ENCODE measurements around the gene MICAL3.

The MICAL3 gene

GRCh38 chr22:17817511-17818065 is 206.8 kb downstream of the MICAL3 start (continued):
- TF ChIP-seq POU6F1 (CRISPR knock-in tag; IDR thresholded peaks at IDR 0.05; ENCODE audit: borderline replicate concordance, low read depth) (no peak), CREB5 (CRISPR knock-in tag; IDR thresholded peaks at IDR 0.05; ENCODE audit: low read depth) (no peak)

- ATAC-seq: no peak
- TF ChIP-seq POU6F1 (CRISPR knock-in tag; IDR thresholded peaks at IDR 0.05; ENCODE audit: borderline replicate concordance, low read depth): no peak
- TF ChIP-seq CSRNP3 (CRISPR knock-in tag; IDR thresholded peaks at IDR 0.05): no peak
- no peak for TF ChIP-seq ZC3H10 (CRISPR knock-in tag; IDR thresholded peaks at IDR 0.05)
- no peak for TF ChIP-seq SNAI2 (CRISPR knock-in tag; IDR thresholded peaks at IDR 0.05)
- TF ChIP-seq TCF4 (CRISPR knock-in tag; IDR thresholded peaks at IDR 0.05; ENCODE audit: borderline replicate concordance): no peak
These were observed 207.3 kb downstream of the MICAL3 start for GRCh38 chr22:17817079-17817478.

GRCh38 chr22:17816649-17817048 is 207.7 kb downstream of the MICAL3 start:
- TF ChIP-seq ZFP3 (CRISPR knock-in tag; IDR thresholded peaks at IDR 0.05) (no peak), ZC3H10 (CRISPR knock-in tag; IDR thresholded peaks at IDR 0.05) (no peak)
- no peak for ATAC-seq

- no peak for ATAC-seq
These were observed 208.6 kb downstream of the MICAL3 start for GRCh38 chr22:17815703-17816254.

More at GRCh38 chr22:17815703-17816254, 208.6 kb downstream of the MICAL3 start:
- TF ChIP-seq CSRNP3 (CRISPR knock-in tag; IDR thresholded peaks at IDR 0.05) (no peak), ZNF70 (CRISPR knock-in tag; IDR thresholded peaks at IDR 0.05) (no peak), OSR1 (CRISPR knock-in tag; IDR thresholded peaks at IDR 0.05) (no peak), TSHZ2 (CRISPR knock-in tag; IDR thresholded peaks at IDR 0.05) (no peak), ZFP3 (CRISPR knock-in tag; IDR thresholded peaks at IDR 0.05) (no peak), TCF4 (CRISPR knock-in tag; IDR thresholded peaks at IDR 0.05; ENCODE audit: borderline replicate concordance) (no peak)
